ENCODE results near the gene RAMP2. TPM values are rescaled to one million over a fixed set of nuclear protein-coding genes. Genes with fewer than 3 reads are reported as not detected.

The RAMP2 gene
- total RNA-seq, 1 experiment from 2014 or later: not detected

DNA sequence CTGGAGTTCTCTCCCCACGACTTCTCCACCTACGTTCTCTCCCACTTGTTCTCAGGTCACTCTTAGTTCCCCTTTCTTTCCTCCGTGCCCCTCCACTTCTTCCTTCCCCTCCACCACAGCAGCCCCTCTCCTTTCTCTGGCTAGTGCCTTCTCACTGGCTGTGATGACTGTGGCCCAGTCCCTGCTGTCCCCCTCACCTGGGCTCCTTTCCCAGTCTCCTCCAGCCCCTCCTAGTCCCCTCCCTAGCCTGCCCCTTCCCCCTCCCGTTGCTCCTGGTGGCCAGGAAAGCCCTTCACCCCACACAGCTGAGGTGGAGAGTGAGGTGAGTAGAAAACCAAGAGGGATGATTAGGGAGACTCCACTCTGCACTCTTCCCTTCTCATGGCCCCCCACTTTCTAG lies 34.0 kb downstream of the RAMP2 start:
- no peak overlapping the region for H3K4me3 Mint-ChIP-seq (ENCODE audit: unreplicated experiment)

DNA sequence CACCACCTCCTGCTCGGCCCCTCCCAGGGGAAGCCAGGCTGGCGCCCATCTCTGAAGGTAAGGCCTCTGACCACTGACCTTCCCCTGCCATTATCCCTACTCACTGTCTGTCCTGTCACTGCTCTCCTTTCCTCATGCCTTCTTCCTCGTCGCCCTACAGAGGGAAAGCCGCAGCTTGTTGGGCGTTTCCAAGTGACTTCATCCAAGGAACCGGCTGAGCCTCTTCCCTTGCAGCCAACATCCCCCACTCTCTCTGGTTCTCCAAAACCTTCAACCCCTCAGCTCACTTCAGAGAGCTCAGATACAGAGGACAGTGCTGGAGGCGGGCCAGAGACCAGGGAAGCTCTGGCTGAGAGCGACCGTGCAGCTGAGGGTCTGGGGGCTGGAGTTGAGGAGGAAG lies 34.4 kb downstream of the RAMP2 start:
- no peaks in the 10 kb centered on the region for H3K36me3 Mint-ChIP-seq (ENCODE audit: insufficient read depth, unreplicated experiment)
- H3K4me1 Mint-ChIP-seq (ENCODE audit: insufficient read depth, unreplicated experiment): peaks cover 17% of the 10 kb centered on the region
- ChIA-PET CTCF (interaction anchor here (1.5 kb wide), 1 partner anchor 14 kb away, joined by 3 read pairs; no protein-coding TSS in a partner anchor), POLR2A (interaction anchor here (1.4 kb wide), 1 partner anchor 22 kb away, joined by 6 read pairs; the partner anchor contains the start of gene VPS25)
- intact Hi-C loops (cut with micrococcal nuclease): no loop called here
- BruUV-seq (replicated peaks): no TSS peak
- no peak for DNase-seq (ENCODE audit: unreplicated experiment)
- no peaks in the 10 kb centered on the region for H3K27me3 Mint-ChIP-seq (ENCODE audit: insufficient read depth, unreplicated experiment)
- no peak overlapping the region for H3K4me3 Mint-ChIP-seq (ENCODE audit: unreplicated experiment)
- H3K9me3 Mint-ChIP-seq (ENCODE audit: unreplicated experiment): no peaks in the 10 kb centered on the region
- TF ChIP-seq, protein P1, sequence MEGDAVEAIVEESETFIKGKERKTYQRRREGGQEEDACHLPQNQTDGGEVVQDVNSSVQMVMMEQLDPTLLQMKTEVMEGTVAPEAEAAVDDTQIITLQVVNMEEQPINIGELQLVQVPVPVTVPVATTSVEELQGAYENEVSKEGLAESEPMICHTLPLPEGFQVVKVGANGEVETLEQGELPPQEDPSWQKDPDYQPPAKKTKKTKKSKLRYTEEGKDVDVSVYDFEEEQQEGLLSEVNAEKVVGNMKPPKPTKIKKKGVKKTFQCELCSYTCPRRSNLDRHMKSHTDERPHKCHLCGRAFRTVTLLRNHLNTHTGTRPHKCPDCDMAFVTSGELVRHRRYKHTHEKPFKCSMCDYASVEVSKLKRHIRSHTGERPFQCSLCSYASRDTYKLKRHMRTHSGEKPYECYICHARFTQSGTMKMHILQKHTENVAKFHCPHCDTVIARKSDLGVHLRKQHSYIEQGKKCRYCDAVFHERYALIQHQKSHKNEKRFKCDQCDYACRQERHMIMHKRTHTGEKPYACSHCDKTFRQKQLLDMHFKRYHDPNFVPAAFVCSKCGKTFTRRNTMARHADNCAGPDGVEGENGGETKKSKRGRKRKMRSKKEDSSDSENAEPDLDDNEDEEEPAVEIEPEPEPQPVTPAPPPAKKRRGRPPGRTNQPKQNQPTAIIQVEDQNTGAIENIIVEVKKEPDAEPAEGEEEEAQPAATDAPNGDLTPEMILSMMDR (IDR thresholded peaks at IDR 0.05; ENCODE audit: unreplicated experiment): no peak
- no peak overlapping the region for H3K27ac Mint-ChIP-seq (ENCODE audit: low read depth, unreplicated experiment)

More for the DNA sequence above, 34.0 kb downstream of the RAMP2 start:
- POLR2A ChIA-PET: interaction anchor here (1.0 to 1.4 kb wide), 2 partner anchors 21 to 28 kb away, joined by 3 to 6 read pairs; partner anchors contain the start of gene VPS25
- Mint-ChIP-seq H3K27me3 (ENCODE audit: insufficient read depth, unreplicated experiment) (no peaks in the 10 kb centered on the region), H3K36me3 (ENCODE audit: insufficient read depth, unreplicated experiment) (no peaks in the 10 kb centered on the region), H3K27ac (ENCODE audit: low read depth, unreplicated experiment) (no peak overlapping the region), H3K9me3 (ENCODE audit: unreplicated experiment) (no peaks in the 10 kb centered on the region), H3K4me1 (ENCODE audit: insufficient read depth, unreplicated experiment) (peaks cover 17% of the 10 kb centered on the region)
- CTCF ChIA-PET: interaction anchor here (1.5 kb wide), 1 partner anchor 14 kb away, joined by 3 read pairs; no protein-coding TSS in a partner anchor
- no TSS peak for BruUV-seq (replicated peaks)
- TF ChIP-seq, protein P1 (IDR thresholded peaks at IDR 0.05; ENCODE audit: unreplicated experiment): no peak
- intact Hi-C loops (cut with micrococcal nuclease): no loop called here
- DNase-seq (ENCODE audit: unreplicated experiment): no peak

DNA sequence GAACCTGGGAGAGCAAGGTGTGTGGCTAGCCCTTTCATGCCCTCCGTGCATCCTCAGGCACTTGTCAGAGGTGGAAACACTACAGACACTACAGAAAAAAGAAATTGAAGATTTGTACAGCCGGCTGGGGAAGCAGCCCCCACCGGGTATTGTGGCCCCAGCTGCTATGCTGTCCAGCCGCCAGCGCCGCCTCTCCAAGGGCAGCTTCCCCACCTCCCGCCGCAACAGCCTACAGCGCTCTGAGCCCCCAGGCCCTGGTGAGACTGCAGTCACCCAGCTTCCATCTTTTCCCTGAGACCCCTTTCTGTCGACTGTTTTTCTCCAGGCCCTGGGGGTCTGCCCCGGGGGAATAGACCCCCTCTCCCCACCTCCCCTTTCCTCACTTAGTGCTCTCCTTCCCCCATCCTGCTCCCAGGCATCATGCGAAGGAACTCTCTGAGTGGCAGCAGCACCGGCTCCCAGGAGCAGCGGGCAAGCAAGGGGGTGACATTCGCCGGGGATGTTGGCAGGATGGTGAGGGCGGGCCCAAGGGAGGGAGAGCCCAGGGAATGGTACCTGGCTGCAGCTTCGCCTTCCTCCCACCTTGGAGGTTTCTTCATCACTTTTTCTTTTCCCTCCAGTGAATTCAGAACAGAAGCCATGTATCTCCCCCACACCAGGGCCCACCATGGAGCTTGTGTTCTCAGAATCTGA lies 35.2 kb downstream of the RAMP2 start:
- Mint-ChIP-seq H3K27me3 (ENCODE audit: insufficient read depth, unreplicated experiment) (no peaks in the 10 kb centered on the region), H3K4me3 (ENCODE audit: unreplicated experiment) (peak overlapping the region; percentile 21), H3K9me3 (ENCODE audit: unreplicated experiment) (no peaks in the 10 kb centered on the region), H3K36me3 (ENCODE audit: insufficient read depth, unreplicated experiment) (no peaks in the 10 kb centered on the region), H3K27ac (ENCODE audit: low read depth, unreplicated experiment) (no peak overlapping the region), H3K4me1 (ENCODE audit: insufficient read depth, unreplicated experiment) (peaks cover 17% of the 10 kb centered on the region)
- ChIA-PET POLR2A (interaction anchor here (0.6 to 2.7 kb wide), 2 partner anchors 28 to 191 kb away, joined by 3 to 16 read pairs; partner anchors contain the start of gene BECN1), CTCF (interaction anchor here (1.5 kb wide), 1 partner anchor 13 kb away, joined by 3 read pairs; no protein-coding TSS in a partner anchor)
- BruUV-seq (replicated peaks): no TSS peak
- TF ChIP-seq, protein P1 (IDR thresholded peaks at IDR 0.05; ENCODE audit: unreplicated experiment): no peak
- intact Hi-C loops (cut with micrococcal nuclease): no loop called here
- DNase-seq (ENCODE audit: unreplicated experiment): no peak
